Ovary (tissue), 3 donors: ENCODE data around the gene CADM2.

Source experiments
- CTCF ChIP-seq, 3 donors: fragments of 450-650 bp in 2 of 3; fragments of 200-600 bp in 1 of 3; IDR thresholded peaks; one replicate each; pipeline versions ENCODE4 v1.5.1 to v1.8.0; 2016 to 2022; ENCODE audit warnings: antibody characterized with exemption in 3 of 3, mild to moderate bottlenecking in 1 of 3
- EP300 ChIP-seq: sonication (generic); formaldehyde crosslinking; IDR thresholded peaks from one replicate; pipeline ENCODE4 v1.6.1; 2017; ENCODE audit warnings: antibody characterized with exemption
- POLR2A ChIP-seq: fragments of 450-650 bp; IDR thresholded peaks from one replicate; pipeline ENCODE4 v1.6.1; 2017; ENCODE audit warnings: antibody characterized with exemption, mild to moderate bottlenecking, moderate library complexity
- donor health status: DM: no; HTN: no; CAD: no.

GRCh38 chr3:85102781-85103180, 144.0 kb downstream of the CADM2 start:
- TF ChIP-seq CTCF (IDR thresholded peaks at IDR 0.05) (no peak), EP300 (no peak), POLR2A (no peak)
